B cell (primary cell): ENCODE data around the gene CDK19. TPM values are rescaled to one million over a fixed set of nuclear protein-coding genes. Genes with fewer than 3 reads are reported as not detected.

ENCODE experiments used
- ATAC-seq: fragments of 200-7000 bp; cut with Tn5 transposase; one replicate; pipeline ENCODE4 v1.10.0; 2021; ENCODE audit warnings: low read depth, mild to moderate bottlenecking, moderate number of reproducible peaks, moderate library complexity
- CTCF ChIA-PET: fragments of 350-600 bp; sonication (Branson Sonifier 250); formaldehyde crosslinking; loops from one replicate; lab custom pipeline; 2021; ENCODE audit warnings: antibody characterized with exemption, inconsistent platforms; lab: Charles Lee
- POLR2A ChIA-PET: fragments of 350-600 bp; sonication (Branson Sonifier 250); formaldehyde crosslinking; loops from one replicate; lab custom pipeline; 2021; ENCODE audit warnings: antibody characterized with exemption; lab: Charles Lee
- DNase-seq: peaks from one replicate; pipeline ENCODE4 v3.0.0; 2013
- H2AFZ ChIP-seq: 2 replicates; pipeline ENCODE4 v1.6.1; 2012; ENCODE audit warnings: mild to moderate bottlenecking, low read depth, low read length; ENCODE audit not compliant: insufficient read depth, poor library complexity, severe bottlenecking
- H3K27ac ChIP-seq, 2 donors: 1 replicate in 1 of 2; 2 replicates in 1 of 2; pipeline ENCODE4 v1.5.1; 2012 to 2013; ENCODE audit warnings: low read length in 2 of 2, mild to moderate bottlenecking in 2 of 2, moderate library complexity in 1 of 2
- H3K27me3 ChIP-seq, 4 experiments: fragments of 200-600 bp in 1 of 4; sonication (generic) in 1 of 4; replicated peaks in 1 of 4; 1 replicate in 2 of 4; 2 replicates in 2 of 4; pipeline versions ENCODE4 v1.6.1 to v1.7.0; 2013 to 2016; ENCODE audit warnings: low read length in 3 of 4, mild to moderate bottlenecking in 2 of 4, mixed read lengths in 1 of 4, moderate library complexity in 1 of 4; ENCODE audit not compliant: insufficient read depth in 4 of 4, control insufficient read depth in 3 of 4; ENCODE audit errors: control extremely low read depth in 1 of 4
- H3K36me3 ChIP-seq, 2 experiments: replicated peaks in 1 of 2; 1 replicate in 1 of 2; 2 replicates in 1 of 2; pipeline versions ENCODE4 v1.6.1 to v1.7.1; 2013; ENCODE audit warnings: low read length in 1 of 2; ENCODE audit not compliant: insufficient read depth in 2 of 2, control insufficient read depth in 1 of 2; ENCODE audit errors: control extremely low read depth in 1 of 2, extremely low read depth in 1 of 2
- H3K4me1 ChIP-seq, 2 donors: fragments of 200-600 bp in 1 of 2; sonication (generic) in 1 of 2; 1 replicate in 1 of 2; 2 replicates in 1 of 2; pipeline versions ENCODE4 v1.5.1 to v1.6.1; 2013 to 2017; ENCODE audit warnings: low read length in 2 of 2; ENCODE audit not compliant: control insufficient read depth in 2 of 2, insufficient read depth in 2 of 2
- H3K4me2 ChIP-seq: replicated peaks from 2 replicates; pipeline ENCODE3; 2012; ENCODE audit warnings: mild to moderate bottlenecking, low read depth, low read length; ENCODE audit not compliant: poor library complexity, severe bottlenecking
- H3K4me3 ChIP-seq, 5 experiments: fragments of 200-600 bp in 1 of 5; sonication (generic) in 1 of 5; 1 replicate in 3 of 5; 2 replicates in 2 of 5; pipeline versions ENCODE4 v1.5.1 to v1.7.0; 2011 to 2016; ENCODE audit warnings: low read length in 4 of 5, mild to moderate bottlenecking in 4 of 5, low read depth in 2 of 5, control low read depth in 1 of 5, moderate library complexity in 1 of 5; ENCODE audit not compliant: insufficient read depth in 1 of 5; ENCODE audit errors: control extremely low read depth in 1 of 5, extremely low read depth in 1 of 5
- H3K79me2 ChIP-seq: fragments of 200-600 bp; sonication (generic); one replicate; pipeline ENCODE4 v1.6.0; 2016; ENCODE audit warnings: low read length; ENCODE audit not compliant: control insufficient read depth, insufficient read depth
- H3K9ac ChIP-seq: fragments of 200-600 bp; sonication (generic); 2 replicates; pipeline ENCODE4 v1.6.1; 2017; ENCODE audit warnings: mild to moderate bottlenecking, low read length, moderate library complexity
- H3K9me3 ChIP-seq, 3 donors: one replicate each; pipeline versions ENCODE4 v1.6.1 to v1.7.1; 2013; ENCODE audit warnings: low read length in 2 of 3; ENCODE audit not compliant: control insufficient read depth in 2 of 3, insufficient read depth in 1 of 3; ENCODE audit errors: control extremely low read depth in 1 of 3
- H4K20me1 ChIP-seq: 2 replicates; pipeline ENCODE4 v1.6.0; 2012; ENCODE audit warnings: mild to moderate bottlenecking, low read length; ENCODE audit not compliant: insufficient read depth, control insufficient read depth, poor library complexity, severe bottlenecking
- H3K27ac Mint-ChIP-seq: one replicate; pipeline ENCODE4 v1.8.0; 2021; ENCODE audit warnings: mixed read lengths
- H3K27me3 Mint-ChIP-seq: one replicate; pipeline ENCODE4 v1.8.0; 2021; ENCODE audit warnings: mixed read lengths
- H3K4me1 Mint-ChIP-seq: one replicate; pipeline ENCODE4 v1.8.0; 2021; ENCODE audit warnings: mixed read lengths
- H3K4me3 Mint-ChIP-seq: one replicate; pipeline ENCODE4 v1.8.0; 2021; ENCODE audit warnings: mixed read lengths
- H3K9me3 Mint-ChIP-seq: one replicate; pipeline ENCODE4 v1.8.0; 2022; ENCODE audit warnings: mixed read lengths; ENCODE audit not compliant: insufficient read depth
- CTCF ChIP-seq: fragments of 200-600 bp; IDR thresholded peaks from one replicate; pipeline ENCODE4 v1.8.0; 2022; ENCODE audit warnings: antibody characterized with exemption, mild to moderate bottlenecking
- EZH2 ChIP-seq: IDR thresholded peaks from 2 replicates; pipeline ENCODE4 v1.6.1; 2012; ENCODE audit warnings: borderline replicate concordance, low read depth, mild to moderate bottlenecking, moderate library complexity, low read length; ENCODE audit not compliant: insufficient read depth, poor library complexity, severe bottlenecking
- WGBS: methylation state at CpG from one replicate; pipeline ENCODE4 v1.1.5; 2013; ENCODE audit warnings: missing lambda C conversion rate; ENCODE audit not compliant: insufficient coverage; 5-methylcytosine and 5-hydroxymethylcytosine counted together
- intact Hi-C: fragments of 100-400 bp; cut with micrococcal nuclease; formaldehyde crosslinking; loops from one replicate; pipeline ENCODE4 v1.10.0; 2022
- polyA plus RNA-seq: library from polyadenylated mRNA; depleted of rRNA; stranded (reverse); fragments of >200 nt; gene quantifications from 2 replicates; pipeline ENCODE4 v1.2.3, GENCODE V29; 2012
- total RNA-seq, 2 donors: library from RNA; stranded (reverse); fragments of 120-200 nt in 1 of 2; gene quantifications; 1 replicate in 1 of 2; 2 replicates in 1 of 2; pipeline versions ENCODE4 v1.2.3 to v1.2.4, GENCODE V29; 2013 to 2022

The CDK19 gene
- total and polyA plus RNA-seq, 2 donors (not counting 1 experiment from before 2014, with no cell fraction given): 8.7 to 44.8 TPM

GRCh38 chr6:110561008-110561396, 254.3 kb downstream of the CDK19 start:
- no CpG with 5 or more reads among the region's 5 CpGs for WGBS
- Mint-ChIP-seq H3K27me3 (no peaks in the 10 kb centered on the region), H3K4me3 (no peak overlapping the region), H3K4me1 (peaks cover 33% of the 10 kb centered on the region), H3K27ac (no peak overlapping the region), H3K9me3 (no peaks in the 10 kb centered on the region)
- peak overlapping the region; percentile 44 for H3K4me2 ChIP-seq
- DNase-seq (no peak), ATAC-seq (no peak)
- TF ChIP-seq EZH2: no peak
- no peak for TF ChIP-seq CTCF
- H3K4me1 ChIP-seq: peaks cover 25 to 33% of the 10 kb centered on the region in 2 donors
- no peak overlapping the region for H3K4me3 ChIP-seq
- ChIA-PET POLR2A (no interaction called here), CTCF (no interaction called here)
- no peak overlapping the region for H3K27ac ChIP-seq
- H3K9me3 ChIP-seq: peaks cover 0 to 21% (median 4%) of the 10 kb centered on the region in 3 donors
- H3K27me3 ChIP-seq: no peaks in the 10 kb centered on the region
- H2AFZ ChIP-seq: peak overlapping the region; percentile 70
- H3K9ac ChIP-seq: no peak overlapping the region
- intact Hi-C loops: no loop called here
- H3K79me2 ChIP-seq: no peaks in the 10 kb centered on the region
- H4K20me1 ChIP-seq: no peaks in the 10 kb centered on the region
- no peaks in the 10 kb centered on the region for H3K36me3 ChIP-seq

DNA sequence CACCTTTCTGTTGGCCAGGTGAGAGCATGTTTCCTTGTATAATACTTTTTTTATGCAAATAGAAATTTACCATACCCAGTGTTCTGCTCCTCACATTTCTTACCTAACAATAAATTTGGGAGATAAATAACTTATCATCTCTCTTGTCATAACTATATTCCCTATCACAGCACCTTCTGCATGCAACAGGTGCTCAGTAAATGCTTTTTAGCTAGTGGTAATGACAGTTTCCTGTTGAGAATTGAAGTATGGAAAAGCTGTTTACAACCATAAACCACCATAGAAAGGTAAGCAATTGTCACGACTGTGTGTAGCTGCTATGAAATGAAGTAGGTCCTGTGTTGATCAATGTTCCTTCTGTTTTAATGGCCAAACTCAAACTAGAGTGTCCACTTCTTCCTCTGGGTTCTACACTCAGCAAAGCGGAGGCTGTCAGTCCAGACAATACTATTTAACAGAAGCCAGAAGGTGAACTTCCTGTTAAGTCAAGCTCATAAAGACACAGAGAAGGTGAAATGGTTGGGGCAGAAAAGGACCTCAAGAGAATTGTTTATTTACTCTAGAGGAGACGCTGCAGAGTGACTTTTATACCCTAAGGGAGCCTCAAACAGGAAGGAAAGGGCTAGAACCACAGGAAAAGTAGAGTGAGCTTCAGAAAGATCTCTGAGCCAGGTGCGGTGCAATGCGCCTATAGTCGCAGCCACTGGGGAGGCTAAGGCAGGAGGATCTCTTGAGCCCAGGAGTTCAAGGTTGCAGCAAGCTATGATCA, 254.8 kb downstream of the CDK19 start:
- peaks cover 33% of the 10 kb centered on the region for H3K4me1 Mint-ChIP-seq
- peaks cover 0 to 21% (median 4%) of the 10 kb centered on the region in 3 donors for H3K9me3 ChIP-seq
- H3K4me3 Mint-ChIP-seq: peak overlapping the region; percentile 29
- POLR2A ChIA-PET: interaction anchor here (0.8 kb wide), 1 partner anchor 398 kb away, joined by 3 read pairs; the partner anchor contains the start of gene GTF3C6
- H3K4me1 ChIP-seq: peaks cover 25 to 33% of the 10 kb centered on the region in 2 donors
- no peaks in the 10 kb centered on the region for H3K36me3 ChIP-seq
- no peaks in the 10 kb centered on the region for H3K9me3 Mint-ChIP-seq
- peak overlapping the region; percentile 14 for H3K9ac ChIP-seq
- CTCF ChIA-PET: no interaction called here
- DNase-seq (peak; percentile 25), ATAC-seq (peak; percentile 43)
- peak overlapping the region; percentile 44 for H3K4me2 ChIP-seq
- intact Hi-C loops: no loop called here
- no peak for TF ChIP-seq EZH2
- no peak for TF ChIP-seq CTCF
- H3K27me3 Mint-ChIP-seq: no peaks in the 10 kb centered on the region
- no peaks in the 10 kb centered on the region for H3K79me2 ChIP-seq
- no peak overlapping the region for H3K4me3 ChIP-seq
- H3K27me3 ChIP-seq: no peaks in the 10 kb centered on the region
- peak overlapping the region in 1 of 2 donors; percentile 37 for H3K27ac ChIP-seq
- peak overlapping the region; percentile 70 for H2AFZ ChIP-seq
- no peaks in the 10 kb centered on the region for H4K20me1 ChIP-seq
- WGBS: 0% methylated on average over 4 of the region's 6 CpGs
- peak overlapping the region; percentile 65 for H3K27ac Mint-ChIP-seq
